BE2C (cell line): ENCODE results near the gene HIVEP3.

Source experiments
- DNase-seq: peaks from one replicate; pipeline ENCODE4 v3.0.0-alpha.2; 2020
- H3K27me3 ChIP-seq: fragments of 250-450 bp; sonication (Bioruptor Pico); 2 replicates; pipeline ENCODE4 v1.5.1; 2020; ENCODE audit warnings: mild to moderate bottlenecking
- H3K36me3 ChIP-seq: fragments of 250-450 bp; sonication (Bioruptor Pico); 2 replicates; pipeline ENCODE4 v1.5.1; 2020; ENCODE audit warnings: mild to moderate bottlenecking
- H3K4me1 ChIP-seq: fragments of 250-450 bp; sonication (Bioruptor Pico); 2 replicates; pipeline ENCODE4 v1.5.1; 2020
- H3K4me3 ChIP-seq: 2 replicates; pipeline ENCODE4 v1.5.1; 2011; ENCODE audit warnings: low read depth, low read length
- H3K9me3 ChIP-seq: fragments of 250-450 bp; sonication (Bioruptor Pico); 2 replicates; pipeline ENCODE4 v1.5.1; 2020
- CTCF ChIP-seq: IDR thresholded peaks from 2 replicates; pipeline ENCODE4 v1.5.1; 2012; ENCODE audit warnings: mild to moderate bottlenecking, low read depth, low read length

Gene HIVEP3

GRCh38 chr1:41672641-41673361 is 245.9 kb downstream of the HIVEP3 start:
- Histone ChIP-seq H3K27me3 (no peaks in the 10 kb centered on the region), H3K36me3 (no peaks in the 10 kb centered on the region), H3K4me3 (no peak overlapping the region), H3K4me1 (no peaks in the 10 kb centered on the region), H3K9me3 (no peaks in the 10 kb centered on the region)
- no peak for DNase-seq
- TF ChIP-seq CTCF: no peak

GRCh38 chr1:41672173-41672572 is 246.5 kb downstream of the HIVEP3 start:
- DNase-seq: no peak
- no peak for TF ChIP-seq CTCF
- Histone ChIP-seq H3K9me3 (no peaks in the 10 kb centered on the region), H3K27me3 (no peaks in the 10 kb centered on the region), H3K4me1 (no peaks in the 10 kb centered on the region), H3K4me3 (no peak overlapping the region), H3K36me3 (no peaks in the 10 kb centered on the region)

- no peaks in the 10 kb centered on the region for H3K4me1 ChIP-seq
These were observed 247.5 kb downstream of the HIVEP3 start for GRCh38 chr1:41671116-41671755.

GRCh38 chr1:41670217-41670957 is 248.3 kb downstream of the HIVEP3 start:
- no peak for DNase-seq
- no peak for TF ChIP-seq CTCF
- no peaks in the 10 kb centered on the region for H3K4me1 ChIP-seq
- H3K27me3 ChIP-seq: no peaks in the 10 kb centered on the region
- no peaks in the 10 kb centered on the region for H3K36me3 ChIP-seq
- no peaks in the 10 kb centered on the region for H3K9me3 ChIP-seq
- no peak overlapping the region for H3K4me3 ChIP-seq

More at GRCh38 chr1:41671116-41671755, 247.5 kb downstream of the HIVEP3 start:
- Histone ChIP-seq H3K9me3 (no peaks in the 10 kb centered on the region), H3K36me3 (no peaks in the 10 kb centered on the region), H3K27me3 (no peaks in the 10 kb centered on the region), H3K4me3 (no peak overlapping the region)
- DNase-seq: no peak
- no peak for TF ChIP-seq CTCF

- no peak overlapping the region for H3K4me3 ChIP-seq
- H3K27me3 ChIP-seq: no peaks in the 10 kb centered on the region
- no peak for DNase-seq
- H3K4me1 ChIP-seq: no peaks in the 10 kb centered on the region
- no peak for TF ChIP-seq CTCF
- no peaks in the 10 kb centered on the region for H3K9me3 ChIP-seq
- H3K36me3 ChIP-seq: no peaks in the 10 kb centered on the region
These were observed 249.8 kb downstream of the HIVEP3 start for GRCh38 chr1:41668967-41669366.
